KMS-11 (cell line): ENCODE measurements around the gene ZSWIM6.

Source experiments
- H2AFZ ChIP-seq: fragments of 200-600 bp; sonication (generic); 2 replicates; pipeline ENCODE4 v1.6.1; 2016; ENCODE audit warnings: antibody characterized with exemption, mixed run types, low read depth
- H3K27ac ChIP-seq: fragments of 200-600 bp; sonication (generic); 2 replicates; pipeline ENCODE4 v1.6.1; 2016; ENCODE audit warnings: mild to moderate bottlenecking, mixed run types
- H3K27me3 ChIP-seq: fragments of 200-600 bp; sonication (generic); 2 replicates; pipeline ENCODE4 v1.6.1; 2017; ENCODE audit warnings: mild to moderate bottlenecking, low read depth, mixed run types, moderate library complexity; ENCODE audit not compliant: insufficient read depth
- H3K36me3 ChIP-seq: fragments of 200-600 bp; sonication (generic); 2 replicates; pipeline ENCODE4 v1.6.1; 2017; ENCODE audit warnings: mild to moderate bottlenecking, mixed run types; ENCODE audit not compliant: insufficient read depth
- H3K4me1 ChIP-seq: fragments of 200-600 bp; sonication (generic); 2 replicates; pipeline ENCODE4 v1.6.1; 2016; ENCODE audit warnings: mild to moderate bottlenecking, low read depth, mixed run types; ENCODE audit not compliant: poor library complexity, severe bottlenecking
- H3K4me2 ChIP-seq: fragments of 200-600 bp; sonication (generic); 2 replicates; pipeline ENCODE4 v1.7.0; 2016; ENCODE audit warnings: mild to moderate bottlenecking, mixed run types
- H3K4me3 ChIP-seq: fragments of 200-600 bp; sonication (generic); IDR thresholded peaks from 2 replicates; pipeline ENCODE4 v1.6.1; 2017; ENCODE audit warnings: low read depth, low read length, mixed read lengths; ENCODE audit not compliant: insufficient read depth
- H3K79me2 ChIP-seq: fragments of 200-600 bp; sonication (generic); 2 replicates; pipeline ENCODE4 v1.6.1; 2016; ENCODE audit warnings: low read depth, mixed run types; ENCODE audit not compliant: insufficient read depth
- H3K9ac ChIP-seq: fragments of 200-600 bp; sonication (generic); 2 replicates; pipeline ENCODE4 v1.6.1; 2016; ENCODE audit warnings: mild to moderate bottlenecking, mixed run types
- H4K20me1 ChIP-seq: fragments of 200-600 bp; sonication (generic); 2 replicates; pipeline ENCODE4 v1.6.1; 2016; ENCODE audit warnings: mild to moderate bottlenecking, mixed run types; ENCODE audit not compliant: insufficient read depth
- CTCF ChIP-seq: fragments of 200-600 bp; sonication (generic); conservative IDR thresholded peaks from 2 replicates; pipeline ENCODE4 v1.6.1; 2017; ENCODE audit warnings: low read depth, mild to moderate bottlenecking, antibody characterized with exemption, low read length, moderate library complexity, mixed read lengths

ZSWIM6 gene

GRCh38 chr5:61441742-61442141 is 109.7 kb downstream of the ZSWIM6 start:
- no peak overlapping the region for H2AFZ ChIP-seq
- H3K27ac ChIP-seq: no peak overlapping the region
- no peak overlapping the region for H3K4me2 ChIP-seq
- no peaks in the 10 kb centered on the region for H3K27me3 ChIP-seq
- no peak for TF ChIP-seq CTCF
- H3K4me3 ChIP-seq: no peak overlapping the region
- H4K20me1 ChIP-seq: no peaks in the 10 kb centered on the region
- H3K9ac ChIP-seq: no peak overlapping the region
- H3K79me2 ChIP-seq: 0 out of 2 replicates have a peak, but pooled peaks cover 4% of the 10 kb centered on the region
- peaks cover 6% of the 10 kb centered on the region for H3K4me1 ChIP-seq
- H3K36me3 ChIP-seq: no peaks in the 10 kb centered on the region

- Histone ChIP-seq H3K9ac (no peak overlapping the region), H4K20me1 (no peaks in the 10 kb centered on the region), H3K27me3 (no peaks in the 10 kb centered on the region), H3K79me2 (no peaks in the 10 kb centered on the region), H3K27ac (no peak overlapping the region), H3K4me2 (no peak overlapping the region), H3K36me3 (no peaks in the 10 kb centered on the region; the same call in 1 of the 2 replicates), H2AFZ (no peak overlapping the region), H3K4me3 (no peak overlapping the region), H3K4me1 (peaks cover 6% of the 10 kb centered on the region)
- TF ChIP-seq CTCF: no peak
These were observed 115.9 kb downstream of the ZSWIM6 start for GRCh38 chr5:61447780-61448495.

- H3K27me3 ChIP-seq: no peaks in the 10 kb centered on the region
- no peak overlapping the region for H3K27ac ChIP-seq
- no peaks in the 10 kb centered on the region for H3K79me2 ChIP-seq
- H3K4me1 ChIP-seq: peaks cover 6% of the 10 kb centered on the region
- H3K36me3 ChIP-seq: no peaks in the 10 kb centered on the region; the same call in 1 of the 2 replicates
- no peak overlapping the region for H3K9ac ChIP-seq
- no peak overlapping the region for H3K4me3 ChIP-seq
- no peaks in the 10 kb centered on the region for H4K20me1 ChIP-seq
- no peak for TF ChIP-seq CTCF
- H2AFZ ChIP-seq: no peak overlapping the region
- no peak overlapping the region for H3K4me2 ChIP-seq
These were observed 117.9 kb downstream of the ZSWIM6 start for GRCh38 chr5:61449804-61450492.

- Histone ChIP-seq H3K4me2 (no peak overlapping the region), H3K4me1 (no peaks in the 10 kb centered on the region), H3K9ac (no peak overlapping the region), H3K79me2 (no peaks in the 10 kb centered on the region; the same call in 1 of the 2 replicates), H3K27ac (no peak overlapping the region), H3K36me3 (no peaks in the 10 kb centered on the region; the same call in 1 of the 2 replicates), H2AFZ (no peak overlapping the region), H3K4me3 (no peak overlapping the region), H3K27me3 (no peaks in the 10 kb centered on the region), H4K20me1 (no peaks in the 10 kb centered on the region)
- no peak for TF ChIP-seq CTCF
These were observed 118.6 kb downstream of the ZSWIM6 start for GRCh38 chr5:61450493-61451279.
